GM10248 (cell line): ENCODE measurements around the gene VIM.

Source experiments
- CTCF ChIA-PET: fragments of 300-600 bp; sonication (Branson Sonifier 250); formaldehyde crosslinking; extraction: SDS; loops from one replicate; lab custom pipeline; 2021; ENCODE audit warnings: antibody characterized with exemption; lab: Yijun Ruan, JAX
- POLR2A ChIA-PET: fragments of 350-650 bp; sonication (Branson Sonifier 250); formaldehyde crosslinking; extraction: SDS; loops from one replicate; lab custom pipeline; 2020; ENCODE audit warnings: antibody characterized with exemption; lab: Yijun Ruan, JAX
- DNase-seq: peaks from one replicate; pipeline ENCODE4 v3.0.0; 2012; ENCODE audit errors: extremely low spot score
- CTCF ChIP-seq: IDR thresholded peaks from 2 replicates; pipeline ENCODE4 v1.5.1; 2012; ENCODE audit warnings: mild to moderate bottlenecking, low read depth; ENCODE audit errors: extremely low read depth, missing control alignments, control extremely low read depth

Gene VIM

GRCh38 chr10:17237915-17238444 lies 9.9 kb downstream of the VIM start:
- POLR2A ChIA-PET = no interaction called here
- no peak for TF ChIP-seq CTCF

GRCh38 chr10:17238445-17239291 lies 10.6 kb downstream of the VIM start:
- ChIA-PET POLR2A (no interaction called here), CTCF (interaction anchor here (0.8 to 1.6 kb wide), 2 partner anchors 8 to 12 kb away, joined by 3 read pairs; no protein-coding TSS in a partner anchor)
- no peak for DNase-seq
- no peak for TF ChIP-seq CTCF

More at GRCh38 chr10:17237915-17238444, 9.9 kb downstream of the VIM start:
- CTCF ChIA-PET = interaction anchor here (0.8 to 1.6 kb wide), 3 partner anchors 9 to 395 kb away, joined by 3 read pairs; no protein-coding TSS in a partner anchor
- DNase-seq = no peak

- POLR2A ChIA-PET = no interaction called here
- CTCF ChIA-PET = no interaction called here
- DNase-seq = no peak
- TF ChIP-seq CTCF = no peak
These were observed 11.5 kb downstream of the VIM start for GRCh38 chr10:17239345-17240085.

GRCh38 chr10:17240096-17240495 lies 12.1 kb downstream of the VIM start:
- ChIA-PET POLR2A (no interaction called here), CTCF (no interaction called here)
- no peak for DNase-seq
- no peak for TF ChIP-seq CTCF

GRCh38 chr10:17240616-17241015 lies 12.6 kb downstream of the VIM start:
- no peak for TF ChIP-seq CTCF
- DNase-seq = no peak
- ChIA-PET CTCF (no interaction called here), POLR2A (no interaction called here)

GRCh38 chr10:17241611-17242333 lies 13.7 kb downstream of the VIM start:
- DNase-seq = no peak
- CTCF ChIA-PET = no interaction called here
- POLR2A ChIA-PET = no interaction called here
- no peak for TF ChIP-seq CTCF
